OCI-LY1 (cell line): ENCODE data around the gene LCE1A.

ENCODE experiments used
- H2AFZ ChIP-seq: fragments of 200-600 bp; sonication (generic), shearing (Covaris generic); 2 replicates; pipeline ENCODE4 v1.6.0; 2014; ENCODE audit warnings: antibody characterized with exemption, mild to moderate bottlenecking, low read length
- H3F3A ChIP-seq: fragments of 200-600 bp; sonication (generic), shearing (Covaris generic); 2 replicates; pipeline ENCODE4 v1.6.0; 2014; ENCODE audit warnings: mild to moderate bottlenecking, antibody characterized with exemption, low read length, moderate library complexity; ENCODE audit not compliant: insufficient read depth
- H3K27ac ChIP-seq: fragments of 200-600 bp; sonication (generic); 2 replicates; pipeline ENCODE4 v1.5.1; 2014; ENCODE audit warnings: low read length, mixed run types, mild to moderate bottlenecking, low read depth; ENCODE audit not compliant: poor library complexity, severe bottlenecking
- H3K27me3 ChIP-seq: fragments of 200-600 bp; sonication (generic); 2 replicates; pipeline ENCODE4 v1.6.0; 2014; ENCODE audit warnings: antibody characterized with exemption, mild to moderate bottlenecking, low read length, moderate library complexity; ENCODE audit not compliant: insufficient read depth
- H3K36me3 ChIP-seq: fragments of 200-600 bp; sonication (generic); 2 replicates; pipeline ENCODE4 v1.6.1; 2014; ENCODE audit warnings: mild to moderate bottlenecking, antibody characterized with exemption, low read length, moderate library complexity, mixed read lengths; ENCODE audit not compliant: insufficient read depth
- H3K4me1 ChIP-seq: fragments of 200-600 bp; sonication (generic); 2 replicates; pipeline ENCODE4 v1.5.1; 2014; ENCODE audit warnings: mild to moderate bottlenecking, low read length, moderate library complexity; ENCODE audit not compliant: insufficient read depth, severe bottlenecking
- H3K4me2 ChIP-seq: fragments of 200-600 bp; sonication (generic), shearing (Covaris generic); 2 replicates; pipeline ENCODE4 v1.6.1; 2014; ENCODE audit warnings: low read length
- H3K4me3 ChIP-seq: fragments of 200-600 bp; sonication (generic); 2 replicates; pipeline ENCODE4 v1.5.1; 2014; ENCODE audit warnings: low read length, low read depth, mild to moderate bottlenecking, mixed read lengths; ENCODE audit not compliant: poor library complexity, severe bottlenecking
- H3K79me2 ChIP-seq: fragments of 200-600 bp; shearing (Covaris generic); 2 replicates; pipeline ENCODE4 v1.6.1; 2016; ENCODE audit warnings: mixed run types, low read length, mixed read lengths; ENCODE audit not compliant: insufficient read depth
- H3K9ac ChIP-seq: fragments of 200-600 bp; sonication (generic), shearing (Covaris generic); 2 replicates; pipeline ENCODE4 v1.6.1; 2014; ENCODE audit warnings: mild to moderate bottlenecking, low read length, mixed read lengths
- H3K9me2 ChIP-seq: fragments of 200-600 bp; sonication (generic), shearing (Covaris generic); 2 replicates; pipeline ENCODE4 v1.6.1; 2014; ENCODE audit warnings: low read depth, mild to moderate bottlenecking, low read length, mixed read lengths
- H3K9me3 ChIP-seq: fragments of 200-600 bp; shearing (Covaris generic); 2 replicates; pipeline ENCODE4 v1.6.1; 2014; ENCODE audit warnings: low read length, mixed read lengths
- H4K20me1 ChIP-seq: fragments of 200-600 bp; sonication (generic), shearing (Covaris generic); 2 replicates; pipeline ENCODE4 v1.6.0; 2016; ENCODE audit warnings: mild to moderate bottlenecking, low read length; ENCODE audit not compliant: insufficient read depth
- EZH2 ChIP-seq: fragments of 200-600 bp; sonication (generic), shearing (Covaris generic); IDR thresholded peaks from 2 replicates; pipeline ENCODE4 v1.8.0; 2017; ENCODE audit warnings: borderline replicate concordance, mixed run types, mild to moderate bottlenecking, antibody characterized with exemption, low read length, moderate library complexity, mixed read lengths
- TF ChIP-seq, protein P1 (sequence below): fragments of 200-600 bp; sonication (generic), shearing (Covaris generic); IDR thresholded peaks from 2 replicates; pipeline ENCODE4 v1.5.1; 2017; ENCODE audit warnings: mild to moderate bottlenecking, antibody characterized with exemption, low read length, moderate library complexity, mixed read lengths

The LCE1A gene

DNA sequence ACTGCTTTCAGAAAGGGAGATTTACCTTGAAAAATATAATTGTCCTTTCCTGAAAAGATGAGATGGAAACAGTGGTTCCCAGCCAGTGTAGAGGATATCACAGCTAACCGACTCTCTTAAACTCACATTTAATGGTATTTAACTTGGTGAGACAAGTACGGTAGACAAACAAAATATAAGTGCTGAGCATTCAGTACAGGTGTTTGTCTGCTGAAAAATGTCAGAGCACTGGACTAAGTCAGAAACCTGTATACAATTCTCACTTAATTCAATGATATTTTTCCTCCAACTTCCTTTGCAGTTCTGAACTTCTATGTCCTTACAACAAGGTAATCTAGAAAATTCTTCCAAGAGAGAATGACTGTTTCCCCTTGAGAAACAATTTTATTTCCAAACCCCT lies 15.6 kb upstream of the LCE1A start, which contains the start of gene LCE1B:
Gene LCE1B (plus strand): TSS at position 301 of the 400 bp plus-strand sequence. CDS start 476 bp downstream, outside the sequence.
- Histone ChIP-seq H3F3A (no peaks in the 10 kb centered on the region), H3K9me3 (no peaks in the 10 kb centered on the region), H3K27me3 (no peaks in the 10 kb centered on the region), H4K20me1 (no peaks in the 10 kb centered on the region), H3K79me2 (no peaks in the 10 kb centered on the region), H3K9ac (no peak within 1 kb of the TSS), H3K4me2 (no peak within 1 kb of the TSS), H3K27ac (no peak within 1 kb of the TSS), H3K4me3 (no peak within 1 kb of the TSS), H2AFZ (no peak within 1 kb of the TSS), H3K36me3 (no peaks in the 10 kb centered on the region), H3K9me2 (no peaks in the 10 kb centered on the region), H3K4me1 (no peaks in the 10 kb centered on the region)
- TF ChIP-seq, protein P1, sequence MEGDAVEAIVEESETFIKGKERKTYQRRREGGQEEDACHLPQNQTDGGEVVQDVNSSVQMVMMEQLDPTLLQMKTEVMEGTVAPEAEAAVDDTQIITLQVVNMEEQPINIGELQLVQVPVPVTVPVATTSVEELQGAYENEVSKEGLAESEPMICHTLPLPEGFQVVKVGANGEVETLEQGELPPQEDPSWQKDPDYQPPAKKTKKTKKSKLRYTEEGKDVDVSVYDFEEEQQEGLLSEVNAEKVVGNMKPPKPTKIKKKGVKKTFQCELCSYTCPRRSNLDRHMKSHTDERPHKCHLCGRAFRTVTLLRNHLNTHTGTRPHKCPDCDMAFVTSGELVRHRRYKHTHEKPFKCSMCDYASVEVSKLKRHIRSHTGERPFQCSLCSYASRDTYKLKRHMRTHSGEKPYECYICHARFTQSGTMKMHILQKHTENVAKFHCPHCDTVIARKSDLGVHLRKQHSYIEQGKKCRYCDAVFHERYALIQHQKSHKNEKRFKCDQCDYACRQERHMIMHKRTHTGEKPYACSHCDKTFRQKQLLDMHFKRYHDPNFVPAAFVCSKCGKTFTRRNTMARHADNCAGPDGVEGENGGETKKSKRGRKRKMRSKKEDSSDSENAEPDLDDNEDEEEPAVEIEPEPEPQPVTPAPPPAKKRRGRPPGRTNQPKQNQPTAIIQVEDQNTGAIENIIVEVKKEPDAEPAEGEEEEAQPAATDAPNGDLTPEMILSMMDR: no peak
- no peak for TF ChIP-seq EZH2

DNA sequence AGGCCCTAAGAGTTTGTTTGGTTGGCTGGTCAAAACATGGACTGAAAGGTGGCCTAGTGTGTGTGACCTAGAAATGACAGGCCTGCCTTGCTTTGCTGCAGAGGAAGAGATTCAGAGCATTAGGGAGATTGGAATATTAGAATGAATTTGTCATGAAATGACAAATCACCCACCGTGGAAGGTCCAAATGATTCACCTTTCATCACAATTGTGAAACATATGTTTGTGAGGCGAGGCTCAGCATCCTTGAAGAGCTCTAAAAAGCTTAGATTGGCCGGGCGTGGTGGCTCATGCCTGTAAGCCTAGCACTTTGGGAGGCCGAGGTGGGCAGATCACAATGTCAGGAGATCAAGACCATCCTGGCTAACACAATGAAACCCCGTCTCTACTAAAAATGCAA lies 10.0 kb upstream of the LCE1A start:
- Histone ChIP-seq H3K9ac (no peak overlapping the region), H3K9me2 (no peaks in the 10 kb centered on the region), H3K4me1 (no peaks in the 10 kb centered on the region), H3K79me2 (no peaks in the 10 kb centered on the region), H3K27me3 (no peaks in the 10 kb centered on the region), H2AFZ (no peak overlapping the region), H3F3A (no peaks in the 10 kb centered on the region), H3K9me3 (no peaks in the 10 kb centered on the region), H3K4me3 (no peak overlapping the region), H4K20me1 (no peaks in the 10 kb centered on the region), H3K27ac (no peak overlapping the region), H3K36me3 (no peaks in the 10 kb centered on the region), H3K4me2 (no peak overlapping the region)
- no peak for TF ChIP-seq EZH2
- TF ChIP-seq, protein P1: no peak

DNA sequence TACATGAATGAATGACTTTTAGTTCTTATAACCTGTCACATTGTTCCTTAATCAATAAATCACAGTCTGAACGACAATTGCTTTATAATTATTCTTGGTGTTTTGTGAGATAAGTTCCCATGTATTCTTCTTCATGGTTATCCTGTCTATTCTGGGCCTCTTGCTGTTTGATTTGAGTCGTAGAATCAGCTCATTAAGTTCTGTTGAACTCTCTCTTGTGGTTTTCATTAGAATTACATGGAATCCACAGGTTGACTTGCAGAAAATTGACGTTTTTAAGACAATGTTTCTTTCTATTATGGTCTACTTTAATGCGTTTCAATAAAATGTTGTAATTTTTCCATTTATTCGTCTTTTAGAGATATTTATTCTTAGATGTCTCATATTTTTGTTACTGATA lies 4.0 kb upstream of the LCE1A start:
- no peak overlapping the region for H3K4me2 ChIP-seq
- no peaks in the 10 kb centered on the region for H3K79me2 ChIP-seq
- H3K36me3 ChIP-seq: no peaks in the 10 kb centered on the region
- H3K9ac ChIP-seq: no peak overlapping the region
- no peaks in the 10 kb centered on the region for H3K9me2 ChIP-seq
- no peaks in the 10 kb centered on the region for H3K27me3 ChIP-seq
- H4K20me1 ChIP-seq: no peaks in the 10 kb centered on the region
- no peaks in the 10 kb centered on the region for H3K4me1 ChIP-seq
- H3F3A ChIP-seq: no peaks in the 10 kb centered on the region
- no peaks in the 10 kb centered on the region for H3K9me3 ChIP-seq
- no peak overlapping the region for H3K4me3 ChIP-seq
- no peak overlapping the region for H3K27ac ChIP-seq
- TF ChIP-seq, protein P1: no peak
- no peak for TF ChIP-seq EZH2
- H2AFZ ChIP-seq: no peak overlapping the region
